H1 (cell line): ENCODE measurements around the gene ASIC2. TPM values are rescaled to one million over a fixed set of nuclear protein-coding genes. Genes with fewer than 3 reads are reported as not detected.

Experiments
- CTCF ChIA-PET: fragments of 300-600 bp; sonication (Branson Sonifier 250); formaldehyde crosslinking; loops from one replicate; lab custom pipeline; 2021; ENCODE audit not compliant: partially characterized antibody; lab: Charles Lee
- POLR2A ChIA-PET: fragments of 300-600 bp; sonication (Branson Sonifier 250); formaldehyde crosslinking; loops from one replicate; lab custom pipeline; 2021; ENCODE audit warnings: inconsistent platforms; ENCODE audit not compliant: partially characterized antibody; lab: Charles Lee
- DNase-seq, 2 experiments: peaks; one replicate each; pipeline versions ENCODE4 v3.0.0 to v3.0.0-alpha.2; 2010 to 2022; ENCODE audit warnings: low spot score in 2 of 2, low read depth in 1 of 2, mixed read lengths in 1 of 2
- FAIRE-seq: peaks from 2 replicates; lab custom pipeline; 2011; peaks lifted over from hg19 to GRCh38; lab: Jason Lieb, UNC
- H2AFZ ChIP-seq: 2 replicates; pipeline ENCODE4 v1.8.1; 2012; ENCODE audit warnings: low read length, inconsistent platforms
- H2AK5ac ChIP-seq: 2 replicates; pipeline ENCODE4 v1.6.1; 2013; ENCODE audit warnings: low read depth, low read length
- H2BK120ac ChIP-seq: replicated peaks from 2 replicates; pipeline ENCODE3; 2013; ENCODE audit warnings: low read depth, low read length, inconsistent platforms
- H2BK12ac ChIP-seq: 2 replicates; pipeline ENCODE4 v1.6.1; 2013; ENCODE audit warnings: low read depth, low read length
- H2BK15ac ChIP-seq: 2 replicates; pipeline ENCODE4 v1.6.1; 2013; ENCODE audit warnings: low read length
- H2BK20ac ChIP-seq: 2 replicates; pipeline ENCODE4 v1.6.1; 2013; ENCODE audit warnings: low read length
- H2BK5ac ChIP-seq: 2 replicates; pipeline ENCODE4 v1.6.1; 2013; ENCODE audit warnings: low read depth, low read length
- H3K14ac ChIP-seq: 2 replicates; pipeline ENCODE4 v1.6.1; 2013; ENCODE audit warnings: inconsistent platforms; ENCODE audit not compliant: insufficient read length
- H3K18ac ChIP-seq: 2 replicates; pipeline ENCODE4 v1.6.1; 2013; ENCODE audit warnings: low read length; ENCODE audit errors: extremely low read depth
- H3K23ac ChIP-seq: 2 replicates; pipeline ENCODE4 v1.6.1; 2013; ENCODE audit warnings: inconsistent platforms; ENCODE audit not compliant: insufficient read length
- H3K23me2 ChIP-seq: 2 replicates; pipeline ENCODE4 v1.6.1; 2013; ENCODE audit warnings: low read depth, low read length
- H3K27ac ChIP-seq: 2 replicates; pipeline ENCODE4 v1.6.1; 2011; ENCODE audit warnings: low read depth, low read length, inconsistent platforms
- H3K27me3 ChIP-seq, 4 experiments: replicated peaks in 1 of 4; 1 replicate in 1 of 4; 2 replicates in 3 of 4; pipeline versions ENCODE4 v1.6.1 to v1.8.1; 2011 to 2013; ENCODE audit warnings: low read length in 3 of 4, mild to moderate bottlenecking in 3 of 4, inconsistent platforms in 2 of 4, mixed read lengths in 2 of 4, moderate library complexity in 1 of 4; ENCODE audit not compliant: control insufficient read depth in 3 of 4, insufficient read depth in 3 of 4; ENCODE audit errors: extremely low read depth in 1 of 4
- H3K36me3 ChIP-seq, 4 experiments: 2 replicates each; pipeline versions ENCODE4 v1.6.1 to v1.8.1; 2011 to 2013; ENCODE audit warnings: mild to moderate bottlenecking in 4 of 4, low read length in 3 of 4, moderate library complexity in 2 of 4, control low read depth in 1 of 4, inconsistent platforms in 1 of 4; ENCODE audit not compliant: insufficient read depth in 4 of 4, control insufficient read depth in 2 of 4
- H3K4ac ChIP-seq: replicated peaks from 2 replicates; pipeline ENCODE3; 2013; ENCODE audit warnings: low read length, low read depth, mixed read lengths, inconsistent platforms; ENCODE audit not compliant: insufficient read length
- H3K4me1 ChIP-seq, 4 experiments: replicated peaks in 1 of 4; 1 replicate in 1 of 4; 2 replicates in 3 of 4; pipeline versions ENCODE4 v1.6.1 to v1.8.1; 2011 to 2013; ENCODE audit warnings: low read length in 3 of 4, inconsistent platforms in 2 of 4, mixed read lengths in 1 of 4; ENCODE audit not compliant: insufficient read depth in 4 of 4, control insufficient read depth in 3 of 4
- H3K4me2 ChIP-seq, 2 experiments: 2 replicates each; pipeline versions ENCODE4 v1.6.1 to v1.8.1; 2011 to 2013; ENCODE audit warnings: low read depth in 2 of 2, low read length in 2 of 2, control low read depth in 1 of 2, inconsistent platforms in 1 of 2, mild to moderate bottlenecking in 1 of 2; ENCODE audit not compliant: insufficient read depth in 1 of 2
- H3K4me3 ChIP-seq, 4 experiments: fragments of 200-600, 300-600 bp in 1 of 4; sonication (generic), shearing (Covaris generic), sonication (Bioruptor Twin) in 1 of 4; 2 replicates each; pipeline versions ENCODE4 v1.5.1 to v1.8.1; 2011 to 2016; ENCODE audit warnings: low read length in 4 of 4, low read depth in 3 of 4, control low read depth in 2 of 4, inconsistent platforms in 2 of 4, mild to moderate bottlenecking in 2 of 4, mixed read lengths in 1 of 4, moderate library complexity in 1 of 4; ENCODE audit not compliant: insufficient read depth in 2 of 4; ENCODE audit errors: extremely low read depth in 1 of 4
- H3K56ac ChIP-seq: replicated peaks from 2 replicates; pipeline ENCODE3; 2013; ENCODE audit warnings: low read depth, mild to moderate bottlenecking, mixed read lengths, low read length, inconsistent platforms; ENCODE audit not compliant: insufficient read length
- H3K79me1 ChIP-seq: 2 replicates; pipeline ENCODE4 v1.6.1; 2013; ENCODE audit warnings: low read depth, low read length, control low read depth
- H3K79me2 ChIP-seq, 2 experiments: 2 replicates each; pipeline versions ENCODE4 v1.6.1 to v1.8.1; 2012 to 2013; ENCODE audit warnings: low read length in 2 of 2, mild to moderate bottlenecking in 2 of 2, inconsistent platforms in 1 of 2; ENCODE audit not compliant: insufficient read depth in 2 of 2, control insufficient read depth in 1 of 2
- H3K9ac ChIP-seq, 4 experiments: replicated peaks in 1 of 4; 1 replicate in 1 of 4; 2 replicates in 3 of 4; pipeline versions ENCODE4 v1.6.1 to v1.8.1; 2011 to 2013; ENCODE audit warnings: low read depth in 3 of 4, low read length in 3 of 4, control low read depth in 2 of 4, mild to moderate bottlenecking in 2 of 4, moderate library complexity in 2 of 4, inconsistent platforms in 1 of 4; ENCODE audit errors: extremely low read depth in 1 of 4
- H3K9me3 ChIP-seq, 2 experiments: 2 replicates each; pipeline versions ENCODE4 v1.6.1 to v1.8.1; 2012 to 2013; ENCODE audit warnings: mild to moderate bottlenecking in 2 of 2, moderate library complexity in 2 of 2, control low read depth in 1 of 2, inconsistent platforms in 1 of 2, low read depth in 1 of 2, low read length in 1 of 2, mixed read lengths in 1 of 2; ENCODE audit not compliant: insufficient read depth in 2 of 2
- H4K20me1 ChIP-seq, 2 experiments: replicated peaks in 1 of 2; 2 replicates each; pipeline versions ENCODE3 to v1.8.1; 2011 to 2013; ENCODE audit warnings: inconsistent platforms in 2 of 2, low read length in 2 of 2, mild to moderate bottlenecking in 1 of 2; ENCODE audit not compliant: insufficient read depth in 2 of 2, control insufficient read depth in 1 of 2
- H4K5ac ChIP-seq: 2 replicates; pipeline ENCODE4 v1.6.1; 2013; ENCODE audit warnings: low read length, low read depth, mixed read lengths, inconsistent platforms; ENCODE audit not compliant: insufficient read length
- H4K8ac ChIP-seq: 2 replicates; pipeline ENCODE4 v1.8.0; 2013; ENCODE audit warnings: mild to moderate bottlenecking, moderate library complexity, low read length, inconsistent platforms; ENCODE audit not compliant: insufficient read depth; ENCODE audit errors: extremely low read depth
- H4K91ac ChIP-seq: replicated peaks from 2 replicates; pipeline ENCODE3; 2013; ENCODE audit warnings: low read length, mixed read lengths, inconsistent platforms; ENCODE audit not compliant: insufficient read length
- CEBPB ChIP-seq: IDR thresholded peaks from 2 replicates; pipeline ENCODE4 v1.6.1; 2012; ENCODE audit warnings: low read depth, low read length
- CTBP2 ChIP-seq: IDR thresholded peaks from 2 replicates; pipeline ENCODE4 v1.7.0; 2011; ENCODE audit warnings: borderline replicate concordance, mild to moderate bottlenecking, moderate library complexity, mixed read lengths, low read length; ENCODE audit not compliant: insufficient read depth, insufficient read length
- EGR1 ChIP-seq: IDR thresholded peaks from 2 replicates; pipeline ENCODE4 v1.6.1; 2011; ENCODE audit warnings: low read depth, low read length, borderline replicate concordance
- KDM4A ChIP-seq: IDR thresholded peaks from one replicate; pipeline ENCODE4 v1.7.1; 2012; ENCODE audit warnings: low read depth, mild to moderate bottlenecking, moderate library complexity, low read length, inconsistent platforms; ENCODE audit not compliant: severe bottlenecking
- SP1 ChIP-seq: IDR thresholded peaks from 2 replicates; pipeline ENCODE4 v1.6.1; 2011; ENCODE audit warnings: low read depth, low read length
- SP2 ChIP-seq: IDR thresholded peaks from 2 replicates; pipeline ENCODE4 v1.6.1; 2012; ENCODE audit warnings: mild to moderate bottlenecking, low read length, inconsistent platforms
- TBP ChIP-seq: IDR thresholded peaks from 2 replicates; pipeline ENCODE4 v1.6.1; 2011; ENCODE audit warnings: low read depth, low read length, improper control_type of control experiment
- TCF12 ChIP-seq: IDR thresholded peaks from 2 replicates; pipeline ENCODE4 v1.6.1; 2011; ENCODE audit warnings: low read depth, mild to moderate bottlenecking, low read length
- YY1 ChIP-seq: IDR thresholded peaks from 2 replicates; pipeline ENCODE4 v1.6.1; 2011; ENCODE audit warnings: low read depth, mild to moderate bottlenecking, low read length
- ZNF274 ChIP-seq: IDR thresholded peaks from 2 replicates; pipeline ENCODE4 v1.7.0; 2012; ENCODE audit warnings: low read length, borderline replicate concordance; ENCODE audit errors: extremely low read depth
- WGBS, 2 experiments: shearing (Covaris generic) in 1 of 2; methylation state at CpG; one replicate each; pipeline versions ENCODE4 v1.1.6 to v1.1.7; 2013 to 2015; ENCODE audit warnings: low lambda C conversion rate in 2 of 2, mixed read lengths in 2 of 2, inconsistent platforms in 1 of 2, low coverage in 1 of 2, missing lambda C conversion rate in 1 of 2; ENCODE audit not compliant: insufficient replicate concordance in 2 of 2, insufficient coverage in 1 of 2, insufficient read length in 1 of 2; ENCODE audit errors: extremely low coverage in 1 of 2, missing lambda C conversion rate in 1 of 2; 5-methylcytosine and 5-hydroxymethylcytosine counted together
- polyA plus RNA-seq, 7 experiments: library from polyadenylated mRNA; depleted of rRNA in 3 of 7; stranded (reverse) in 5 of 7; unstranded in 2 of 7; fragments of >200 nt in 5 of 7; fragments of 200-250 nt in 2 of 7; gene quantifications; 1 replicate in 5 of 7; 2 replicates in 1 of 7; 4 replicates in 1 of 7; pipeline versions ENCODE4 v1.2.1 to v1.2.3, GENCODE V29; 2011 to 2013; ENCODE audit warnings: missing spikeins in 2 of 7, mixed read lengths in 2 of 7
- total RNA-seq: library from RNA; stranded (reverse); fragmentation: NEBNext Ultra II Directional; extraction: Animal tissue kit (Norgen Biotek cat#: 25700); gene quantifications from 2 replicates; pipeline ENCODE4 v1.2.1, GENCODE V29; 2021
- TF ChIP-seq, protein P1 (sequence below): IDR thresholded peaks from 2 replicates; pipeline ENCODE4 v1.6.1; 2012; ENCODE audit warnings: inconsistent platforms
- TF ChIP-seq, protein P2 (sequence below): IDR thresholded peaks from 2 replicates; pipeline ENCODE4 v1.6.1; 2011; ENCODE audit warnings: low read depth, mild to moderate bottlenecking, low read length; ENCODE audit not compliant: insufficient read depth

ASIC2 gene
- total and polyA plus RNA-seq, 2 of the 8 experiments (the other 6 are each of a cell fraction or from before 2014, with no cell fraction given), result 0.86 to 1.2 TPM

DNA sequence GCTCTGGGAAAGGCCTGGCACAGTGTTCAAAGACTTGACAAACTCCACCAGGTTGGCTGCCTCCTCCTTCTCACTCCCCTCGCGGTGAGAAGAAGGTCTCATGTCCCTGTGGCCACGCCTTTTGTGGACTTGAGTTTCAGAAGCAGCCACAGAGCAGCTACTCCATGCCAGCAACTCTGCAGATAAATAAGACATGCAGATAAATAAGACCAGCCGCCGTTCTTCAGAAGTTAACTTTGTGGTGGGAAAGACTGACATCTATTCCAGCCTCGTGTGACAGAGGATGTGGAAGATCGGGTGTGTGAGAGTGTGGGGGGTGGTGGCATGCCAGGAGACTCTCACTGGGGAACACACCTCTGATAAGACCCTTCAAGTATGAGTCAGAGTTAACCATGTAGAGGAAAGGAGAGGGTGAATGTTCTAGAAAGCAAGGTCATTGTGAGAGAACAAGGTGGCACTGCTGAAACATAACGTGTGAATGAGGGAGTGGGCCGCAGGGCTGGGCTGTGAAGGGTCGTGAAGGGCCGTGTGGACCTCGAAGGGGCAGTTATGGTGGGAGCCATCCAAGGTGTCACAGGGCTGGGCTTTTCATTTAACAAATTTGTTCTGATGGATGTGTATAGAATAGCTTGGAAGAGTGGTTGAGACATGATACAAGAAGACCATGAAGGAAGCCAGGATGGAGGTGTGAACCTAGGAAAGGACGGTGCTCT is 300.6 kb downstream of the ASIC2 start:
- DNase-seq (no peak), FAIRE-seq (no peak)
- ChIA-PET POLR2A (no interaction called here), CTCF (interaction anchor here (0.7 to 1.2 kb wide), 3 partner anchors 30 to 51 kb away, joined by 3 read pairs; no protein-coding TSS in a partner anchor)
- no peaks in the 10 kb centered on the region; the same call in 1 of the 2 replicates for H3K23me2 ChIP-seq
- H4K91ac ChIP-seq, result no peak overlapping the region
- H2AK5ac ChIP-seq, result no peak overlapping the region
- H3K18ac ChIP-seq, result no peak overlapping the region
- H4K8ac ChIP-seq, result no peak overlapping the region
- H3K27ac ChIP-seq, result no peak overlapping the region
- no peak overlapping the region for H2AFZ ChIP-seq
- H3K56ac ChIP-seq, result no peak overlapping the region
- no peak overlapping the region for H3K14ac ChIP-seq
- H3K79me2 ChIP-seq, result no peaks in the 10 kb centered on the region
- no peak overlapping the region for H4K5ac ChIP-seq
- H2BK12ac ChIP-seq, result no peak overlapping the region
- no peak overlapping the region for H3K4me3 ChIP-seq
- H3K9me3 ChIP-seq, result peaks cover 4 to 10% of the 10 kb centered on the region in 2 experiments; a peak in 2 of 4 replicates
- H2BK5ac ChIP-seq, result no peak overlapping the region
- H2BK15ac ChIP-seq, result no peak overlapping the region
- H3K4ac ChIP-seq, result no peak overlapping the region
- no peak overlapping the region for H3K4me2 ChIP-seq
- H3K9ac ChIP-seq, result no peak overlapping the region
- H3K23ac ChIP-seq, result no peak overlapping the region
- H2BK20ac ChIP-seq, result no peak overlapping the region
- no peaks in the 10 kb centered on the region for H3K4me1 ChIP-seq
- H3K27me3 ChIP-seq, result no peaks in the 10 kb centered on the region
- 92% methylated on average over 13 of the region's 13 CpGs; no CpG with 5 or more reads in 1 of the 2 experiments for WGBS, 2 experiments
- no peak overlapping the region for H2BK120ac ChIP-seq
- no peaks in the 10 kb centered on the region for H3K36me3 ChIP-seq
- peaks cover 0 to 2% of the 10 kb centered on the region in 2 experiments for H4K20me1 ChIP-seq
- no peaks in the 10 kb centered on the region for H3K79me1 ChIP-seq
- TF ChIP-seq, protein P1, sequence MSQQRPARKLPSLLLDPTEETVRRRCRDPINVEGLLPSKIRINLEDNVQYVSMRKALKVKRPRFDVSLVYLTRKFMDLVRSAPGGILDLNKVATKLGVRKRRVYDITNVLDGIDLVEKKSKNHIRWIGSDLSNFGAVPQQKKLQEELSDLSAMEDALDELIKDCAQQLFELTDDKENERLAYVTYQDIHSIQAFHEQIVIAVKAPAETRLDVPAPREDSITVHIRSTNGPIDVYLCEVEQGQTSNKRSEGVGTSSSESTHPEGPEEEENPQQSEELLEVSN, result no peak
- TF ChIP-seq TCF12 (no peak), SP1 (no peak), SP2 (no peak), CEBPB (no peak), ZNF274 (no peak), EGR1 (no peak), CTBP2 (no peak), TBP (no peak), KDM4A (no peak), YY1 (no peak)
- TF ChIP-seq, protein P2, sequence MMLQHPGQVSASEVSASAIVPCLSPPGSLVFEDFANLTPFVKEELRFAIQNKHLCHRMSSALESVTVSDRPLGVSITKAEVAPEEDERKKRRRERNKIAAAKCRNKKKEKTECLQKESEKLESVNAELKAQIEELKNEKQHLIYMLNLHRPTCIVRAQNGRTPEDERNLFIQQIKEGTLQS, result no peak
